Uterus (tissue), 4 donors: Measurements from ENCODE around the gene KNSTRN. TPM values are rescaled to one million over a fixed set of nuclear protein-coding genes. Genes with fewer than 3 reads are reported as not detected.

Experiments used
- DNase-seq, 2 donors: peaks; one replicate each; pipeline ENCODE4 v3.0.0-alpha.2; 2019 to 2020
- H3K27ac ChIP-seq, 2 donors: fragments of 200-600 bp; sonication (generic); 1 replicate in 1 of 2; 2 replicates in 1 of 2; pipeline ENCODE4 v1.5.1; 2016 to 2018
- H3K27me3 ChIP-seq, 2 donors: fragments of 200-600 bp; sonication (generic); one replicate each; pipeline ENCODE4 v1.5.1; 2018 to 2019; ENCODE audit warnings: control low read depth in 1 of 2
- H3K36me3 ChIP-seq, 2 donors: fragments of 200-600 bp; sonication (generic); one replicate each; pipeline ENCODE4 v1.5.1; 2019; ENCODE audit warnings: control low read depth in 1 of 2
- H3K4me1 ChIP-seq, 2 donors: fragments of 200-600 bp; sonication (generic); one replicate each; pipeline ENCODE4 v1.5.1; 2018 to 2019; ENCODE audit warnings: control low read depth in 1 of 2
- H3K4me3 ChIP-seq, 2 donors: fragments of 200-600 bp; sonication (generic); 1 replicate in 1 of 2; 2 replicates in 1 of 2; pipeline ENCODE4 v1.5.1; 2018 to 2019; ENCODE audit warnings: mild to moderate bottlenecking in 1 of 2
- H3K9me3 ChIP-seq, 2 donors: fragments of 200-600 bp; sonication (generic); one replicate each; pipeline ENCODE4 v1.5.1; 2019; ENCODE audit warnings: control low read depth in 1 of 2
- CTCF ChIP-seq, 4 experiments: fragments of 200-600 bp in 2 of 4; fragments of 450-650 bp in 2 of 4; sonication (generic) in 2 of 4; IDR thresholded peaks; one replicate each; pipeline ENCODE4 v1.5.1; 2016 to 2019; ENCODE audit warnings: antibody characterized with exemption in 4 of 4, mild to moderate bottlenecking in 2 of 4, moderate library complexity in 1 of 4
- POLR2A ChIP-seq, 2 donors: fragments of 450-650 bp; IDR thresholded peaks; one replicate each; pipeline ENCODE4 v1.6.1; 2016; ENCODE audit warnings: antibody characterized with exemption in 2 of 2, mild to moderate bottlenecking in 1 of 2, moderate library complexity in 1 of 2
- intact Hi-C: fragments of 100-400 bp; cut with DNase I; formaldehyde crosslinking; loops from one replicate; pipeline ENCODE4 v1.15.1; 2023; ENCODE audit warnings: low total_unique reads
- total RNA-seq, 4 donors: library from RNA; depleted of rRNA in 3 of 4; stranded (reverse); fragments of >200 nt in 3 of 4; gene quantifications; one replicate each; pipeline versions ENCODE4 v1.1.0 to v1.2.4, GENCODE V29; 2014 to 2023
- donor health status: DM: yes; HTN: yes; CAD: no.

The KNSTRN gene, protein sequence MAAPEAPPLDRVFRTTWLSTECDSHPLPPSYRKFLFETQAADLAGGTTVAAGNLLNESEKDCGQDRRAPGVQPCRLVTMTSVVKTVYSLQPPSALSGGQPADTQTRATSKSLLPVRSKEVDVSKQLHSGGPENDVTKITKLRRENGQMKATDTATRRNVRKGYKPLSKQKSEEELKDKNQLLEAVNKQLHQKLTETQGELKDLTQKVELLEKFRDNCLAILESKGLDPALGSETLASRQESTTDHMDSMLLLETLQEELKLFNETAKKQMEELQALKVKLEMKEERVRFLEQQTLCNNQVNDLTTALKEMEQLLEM
- 10 to 100 TPM in 2 of 4 donors, 1 to 10 TPM in 2; 2.1 to 23.5 (median 9.7) TPM for total RNA-seq

- H3K4me3 ChIP-seq, result peak within 1 kb of the TSS; percentile 62 to 84
- H3K9me3 ChIP-seq, result no peaks in the 10 kb centered on the region
- H3K27ac ChIP-seq, result peak within 1 kb of the TSS; percentile 25 to 44
- DNase-seq, result peak; percentile 90 to 92
- intact Hi-C loops, result no loop called here
- no peaks in the 10 kb centered on the region for H3K4me1 ChIP-seq
- TF ChIP-seq POLR2A (IDR thresholded peaks at IDR 0.05), result peak in 1 of 2 donors; percentile 28
- TF ChIP-seq CTCF (IDR thresholded peaks at IDR 0.05), result peak in 1 of 4 experiments; percentile 11
- no peaks in the 10 kb centered on the region for H3K27me3 ChIP-seq
- H3K36me3 ChIP-seq, result no peaks in the 10 kb centered on the region
Observed at GRCh38 chr15:40382580-40383456, at the start of gene KNSTRN. TSS of gene KNSTRN (plus strand) at chr15:40382721. CDS start at chr15:40382836, 115 bp downstream.

- H3K27me3 ChIP-seq, result no peaks in the 10 kb centered on the region
- DNase-seq, result peak in 1 of 2 donors; percentile 51
- H3K4me3 ChIP-seq, result no peak overlapping the region
- peaks cover 4 to 33% of the 10 kb centered on the region in 2 donors for H3K4me1 ChIP-seq
- H3K9me3 ChIP-seq, result no peaks in the 10 kb centered on the region
- intact Hi-C loops, result no loop called here
- no peaks in the 10 kb centered on the region for H3K36me3 ChIP-seq
- TF ChIP-seq POLR2A (IDR thresholded peaks at IDR 0.05) (no peak), CTCF (IDR thresholded peaks at IDR 0.05) (no peak)
- H3K27ac ChIP-seq, result peak overlapping the region; percentile 68 to 69
Observed at GRCh38 chr15:40333922-40334492, 48.5 kb upstream of the KNSTRN start.

GRCh38 chr15:40334541-40334940 lies 48.0 kb upstream of the KNSTRN start:
- Histone ChIP-seq H3K4me1 (peaks cover 4 to 38% of the 10 kb centered on the region in 2 donors), H3K4me3 (no peak overlapping the region), H3K27me3 (no peaks in the 10 kb centered on the region), H3K36me3 (no peaks in the 10 kb centered on the region), H3K9me3 (no peaks in the 10 kb centered on the region), H3K27ac (peak overlapping the region; percentile 68 to 69)
- TF ChIP-seq POLR2A (IDR thresholded peaks at IDR 0.05) (no peak), CTCF (IDR thresholded peaks at IDR 0.05) (no peak)
- DNase-seq, result no peak
- intact Hi-C loops, result no loop called here

- no peak for TF ChIP-seq CTCF (IDR thresholded peaks at IDR 0.05)
- no peak for TF ChIP-seq POLR2A (IDR thresholded peaks at IDR 0.05)
Observed at GRCh38 chr15:40334941-40335795, 47.4 kb upstream of the KNSTRN start.

More at GRCh38 chr15:40334941-40335795, 47.4 kb upstream of the KNSTRN start:
- no peaks in the 10 kb centered on the region for H3K27me3 ChIP-seq
- intact Hi-C loops, result no loop called here
- H3K4me1 ChIP-seq, result peaks cover 4 to 35% of the 10 kb centered on the region in 2 donors
- no peaks in the 10 kb centered on the region for H3K36me3 ChIP-seq
- peak overlapping the region; percentile 31 to 69 for H3K27ac ChIP-seq
- H3K4me3 ChIP-seq, result no peak overlapping the region
- H3K9me3 ChIP-seq, result no peaks in the 10 kb centered on the region
- DNase-seq, result no peak
